HUES6 (cell line): ENCODE data around the gene COMTD1.

Experiments
- H3K27ac ChIP-seq: 2 replicates; pipeline ENCODE4 v1.7.0; 2013; ENCODE audit warnings: low read depth, mild to moderate bottlenecking, low read length, inconsistent platforms
- H3K27me3 ChIP-seq: 2 replicates; pipeline ENCODE4 v1.6.1; 2013; ENCODE audit warnings: low read length; ENCODE audit not compliant: control insufficient read depth, insufficient read depth
- H3K36me3 ChIP-seq: 2 replicates; pipeline ENCODE4 v1.6.1; 2013; ENCODE audit warnings: low read length; ENCODE audit not compliant: control insufficient read depth, insufficient read depth
- H3K4me1 ChIP-seq: 2 replicates; pipeline ENCODE4 v1.6.1; 2013; ENCODE audit warnings: low read length; ENCODE audit not compliant: control insufficient read depth, insufficient read depth
- H3K4me3 ChIP-seq: 2 replicates; pipeline ENCODE4 v1.5.1; 2013; ENCODE audit warnings: low read depth, low read length
- H3K9ac ChIP-seq: one replicate; pipeline ENCODE4 v1.6.1; 2013; ENCODE audit warnings: mild to moderate bottlenecking, low read length
- H3K9me3 ChIP-seq: 2 replicates; pipeline ENCODE4 v1.6.1; 2013; ENCODE audit warnings: low read depth, low read length; ENCODE audit not compliant: control insufficient read depth, insufficient read depth

COMTD1 gene

DNA sequence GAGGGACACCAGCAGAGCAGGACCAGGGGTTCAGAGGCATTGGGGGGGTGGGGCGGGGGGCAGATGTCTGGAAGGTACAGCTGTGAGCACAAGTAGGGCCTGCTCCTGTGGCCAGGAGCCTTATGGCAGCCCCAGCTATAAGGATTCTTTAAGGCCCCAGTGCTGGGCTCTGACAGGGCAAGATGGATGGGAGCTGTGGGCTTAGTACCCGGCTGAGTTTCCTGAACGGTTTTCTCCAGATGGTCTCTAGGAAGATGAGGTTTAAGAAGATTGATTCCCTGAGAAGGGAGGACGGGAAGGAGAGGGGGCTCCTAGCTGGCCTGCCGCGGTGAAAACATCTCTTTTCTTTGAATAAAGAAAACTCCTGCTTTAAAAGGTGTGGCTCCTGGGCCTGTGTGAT is 30.1 kb upstream of the COMTD1 start:
- no peaks in the 10 kb centered on the region for H3K36me3 ChIP-seq

DNA sequence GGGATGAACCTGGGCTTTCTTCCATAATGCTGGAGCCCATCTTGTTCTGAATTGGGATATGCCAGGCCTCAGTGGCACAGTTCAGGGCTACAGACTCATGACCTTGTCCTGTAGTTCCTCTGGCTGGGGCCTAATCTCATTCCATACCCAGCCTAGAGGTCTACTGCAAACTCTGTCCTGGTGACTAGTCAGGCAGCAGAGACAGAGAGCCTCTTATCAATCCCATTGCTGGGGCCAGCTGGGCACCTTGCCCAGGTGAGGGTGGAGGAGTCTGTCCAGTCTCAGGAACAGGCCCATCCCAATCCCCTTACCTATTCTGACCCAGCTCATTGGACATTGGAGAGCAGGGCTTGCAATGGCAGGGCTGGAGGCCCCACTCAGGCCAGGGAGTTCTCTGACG is 28.0 kb upstream of the COMTD1 start:
- Histone ChIP-seq H3K27ac (no peak overlapping the region), H3K4me3 (no peak overlapping the region), H3K9ac (no peak overlapping the region)

More for the DNA sequence above, 30.1 kb upstream of the COMTD1 start:
- H3K27ac ChIP-seq: no peak overlapping the region
- no peaks in the 10 kb centered on the region for H3K4me1 ChIP-seq
- no peak overlapping the region for H3K4me3 ChIP-seq
- H3K9ac ChIP-seq: no peak overlapping the region
- peaks cover 4% of the 10 kb centered on the region; the same call in 1 of the 2 replicates for H3K9me3 ChIP-seq
- H3K27me3 ChIP-seq: no peaks in the 10 kb centered on the region

DNA sequence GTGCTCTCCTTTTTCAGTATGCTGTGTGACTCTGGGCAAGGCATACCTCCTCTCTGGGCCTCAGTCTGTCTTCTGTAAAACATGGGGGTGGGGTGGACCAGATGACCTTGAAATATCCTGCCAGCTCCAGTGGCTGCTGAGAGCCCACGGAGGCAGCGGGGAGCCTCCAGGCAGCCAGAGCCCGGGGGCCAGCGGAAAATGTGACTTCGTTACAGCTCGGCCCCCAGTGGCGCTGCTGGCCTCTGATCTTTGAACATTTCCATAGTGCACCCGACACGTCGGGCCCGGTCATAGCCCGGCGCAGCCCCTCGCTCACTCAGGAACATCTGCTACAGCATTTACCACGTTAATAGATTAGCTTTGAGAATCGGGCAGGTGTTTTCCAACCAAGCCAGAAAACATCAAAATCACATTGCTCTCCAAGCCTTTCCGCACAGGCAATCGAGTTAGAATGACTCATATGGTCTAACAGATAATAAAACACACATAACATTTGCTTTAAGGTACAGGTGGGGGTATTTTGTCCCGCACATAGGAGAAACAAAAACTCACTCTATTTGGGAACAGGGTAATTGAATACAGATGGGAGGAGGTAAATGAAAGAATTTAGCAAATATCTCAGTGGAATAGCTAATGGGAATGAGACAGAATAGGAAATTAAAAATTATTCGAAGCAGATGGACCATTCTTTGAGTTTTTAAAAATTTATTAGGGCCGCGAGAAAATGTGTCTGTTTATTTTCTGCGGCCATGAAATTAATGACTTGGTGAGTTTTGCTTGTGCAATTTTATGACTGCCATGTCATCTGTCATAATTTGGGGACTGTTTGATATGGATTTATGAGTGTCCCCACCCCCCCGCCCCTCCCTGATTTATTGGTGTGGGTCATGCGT is 26.3 kb upstream of the COMTD1 start:
- no peaks in the 10 kb centered on the region for H3K27me3 ChIP-seq
- H3K4me1 ChIP-seq: no peaks in the 10 kb centered on the region
- no peaks in the 10 kb centered on the region for H3K36me3 ChIP-seq
- no peak overlapping the region for H3K27ac ChIP-seq
- H3K9ac ChIP-seq: no peak overlapping the region
- H3K4me3 ChIP-seq: no peak overlapping the region
- H3K9me3 ChIP-seq: no peaks in the 10 kb centered on the region

More for the DNA sequence above, 28.0 kb upstream of the COMTD1 start:
- Histone ChIP-seq H3K9me3 (no peaks in the 10 kb centered on the region), H3K27me3 (no peaks in the 10 kb centered on the region), H3K4me1 (no peaks in the 10 kb centered on the region), H3K36me3 (no peaks in the 10 kb centered on the region)

DNA sequence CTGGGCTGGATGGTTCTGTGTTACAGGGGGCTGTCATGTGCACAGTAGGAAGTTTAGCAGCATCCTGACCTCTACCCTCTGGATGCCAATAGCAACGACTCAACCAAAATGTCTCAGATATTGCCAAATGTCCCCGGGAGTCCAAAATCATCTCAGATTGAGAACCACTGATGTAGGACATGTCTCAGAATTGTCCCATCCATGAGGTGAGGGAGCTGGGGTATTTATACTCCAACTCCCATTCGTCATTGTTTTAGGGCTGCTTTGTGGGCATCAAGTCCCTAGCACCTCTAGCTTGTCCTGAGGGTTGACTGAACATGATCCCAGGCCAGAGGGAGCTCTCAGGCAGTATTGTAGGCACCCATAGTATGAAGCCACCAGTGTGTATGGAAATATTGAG is 25.2 kb upstream of the COMTD1 start:
- H3K4me1 ChIP-seq: no peaks in the 10 kb centered on the region
- H3K4me3 ChIP-seq: no peak overlapping the region
- H3K27ac ChIP-seq: no peak overlapping the region
- H3K9me3 ChIP-seq: no peaks in the 10 kb centered on the region
- H3K27me3 ChIP-seq: no peaks in the 10 kb centered on the region
- no peak overlapping the region for H3K9ac ChIP-seq
- H3K36me3 ChIP-seq: no peaks in the 10 kb centered on the region

DNA sequence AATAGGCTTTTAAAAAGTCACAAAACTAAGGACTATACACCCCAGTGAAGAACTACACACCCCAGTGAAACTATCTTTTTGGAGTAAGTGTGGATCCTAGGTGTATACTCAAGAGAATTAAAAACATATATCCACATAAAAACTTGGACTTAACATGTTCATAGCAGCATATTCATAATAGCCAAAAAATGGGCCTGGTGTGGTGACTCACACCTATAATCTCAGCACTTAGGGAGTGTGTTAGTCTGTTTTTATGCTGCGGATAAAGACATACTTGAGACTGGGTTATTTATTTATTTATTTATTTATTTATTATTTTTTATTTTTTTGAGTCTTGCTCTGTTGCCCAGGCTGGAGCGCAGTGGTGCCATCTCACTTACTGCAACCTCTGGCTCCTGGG is 19.0 kb upstream of the COMTD1 start:
- peaks cover 17% of the 10 kb centered on the region; the same call in 1 of the 2 replicates for H3K9me3 ChIP-seq
- no peak overlapping the region for H3K4me3 ChIP-seq
- no peaks in the 10 kb centered on the region for H3K36me3 ChIP-seq
- no peak overlapping the region for H3K27ac ChIP-seq
- no peaks in the 10 kb centered on the region for H3K4me1 ChIP-seq
- H3K27me3 ChIP-seq: no peaks in the 10 kb centered on the region
- H3K9ac ChIP-seq: no peak overlapping the region

DNA sequence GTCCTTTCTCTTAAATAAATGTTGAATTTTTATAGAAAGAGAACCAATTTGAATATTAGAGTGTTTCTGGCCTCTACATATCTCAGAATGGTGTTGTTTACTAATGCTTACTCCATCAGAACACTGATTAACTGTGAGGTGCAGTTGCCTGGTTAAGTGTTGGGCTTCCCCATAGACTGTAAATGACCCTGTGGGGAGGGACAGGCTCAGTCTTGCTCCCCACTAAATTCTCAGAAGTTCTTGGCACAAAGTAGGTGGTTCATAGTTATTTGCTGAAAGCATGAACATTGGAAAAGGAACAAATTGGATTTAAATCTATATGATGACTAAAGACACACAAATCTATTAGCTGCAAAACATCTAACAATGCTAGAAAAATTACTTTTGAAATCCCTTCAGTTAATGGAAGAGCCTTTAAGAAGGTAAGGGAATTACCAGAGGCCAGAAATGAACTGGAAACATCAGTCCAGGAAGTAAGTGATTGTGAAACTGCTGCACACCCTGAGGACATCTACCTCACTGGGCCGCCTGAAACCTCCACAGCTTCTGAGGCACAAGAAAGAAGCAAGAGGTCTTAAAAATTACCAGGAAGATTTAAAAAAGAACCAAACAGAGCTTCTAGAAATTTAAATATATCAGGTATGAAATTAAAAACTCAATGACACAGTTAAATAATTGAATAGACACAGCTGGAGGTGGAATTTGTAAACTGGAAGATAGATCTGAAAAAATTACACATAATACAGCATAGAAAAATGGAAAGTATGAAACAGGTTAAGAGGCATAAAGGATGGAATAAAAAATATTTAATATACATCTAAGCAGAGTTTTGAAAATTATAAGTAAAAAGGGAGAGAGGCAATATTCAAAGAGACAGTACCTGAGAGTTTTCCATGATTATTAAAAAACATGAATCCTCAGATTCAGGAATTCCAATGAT is 17.8 kb upstream of the COMTD1 start:
- Histone ChIP-seq H3K27ac (no peak overlapping the region), H3K4me3 (no peak overlapping the region), H3K36me3 (no peaks in the 10 kb centered on the region), H3K9ac (no peak overlapping the region), H3K27me3 (no peaks in the 10 kb centered on the region), H3K9me3 (peaks cover 17% of the 10 kb centered on the region; the same call in 1 of the 2 replicates), H3K4me1 (no peaks in the 10 kb centered on the region)

DNA sequence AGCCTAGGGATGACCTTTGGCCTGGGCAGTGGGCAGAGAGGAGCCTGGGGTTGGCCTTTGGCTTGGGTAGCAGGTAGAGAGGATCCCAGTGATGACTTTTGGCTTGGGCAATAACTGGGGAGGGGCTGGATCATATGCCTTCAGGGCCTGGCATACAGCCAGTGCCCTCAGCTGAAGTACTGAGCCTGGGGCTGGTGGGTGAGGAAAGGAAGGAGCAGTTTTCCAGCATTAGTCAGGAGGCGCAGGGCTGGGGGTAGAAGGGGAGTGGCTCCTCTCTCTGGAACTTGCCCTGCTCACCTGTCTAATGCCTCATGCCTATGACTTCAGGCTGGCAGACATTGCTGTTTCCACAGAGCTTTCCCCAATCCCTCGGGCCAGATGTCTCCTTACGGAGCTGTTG is 15.2 kb upstream of the COMTD1 start:
- Histone ChIP-seq H3K4me3 (no peak overlapping the region), H3K9ac (no peak overlapping the region), H3K27me3 (no peaks in the 10 kb centered on the region), H3K9me3 (peaks cover 17% of the 10 kb centered on the region; the same call in 1 of the 2 replicates), H3K4me1 (peaks cover under 1% of the 10 kb centered on the region; the same call in 1 of the 2 replicates), H3K36me3 (no peaks in the 10 kb centered on the region), H3K27ac (no peak overlapping the region)

DNA sequence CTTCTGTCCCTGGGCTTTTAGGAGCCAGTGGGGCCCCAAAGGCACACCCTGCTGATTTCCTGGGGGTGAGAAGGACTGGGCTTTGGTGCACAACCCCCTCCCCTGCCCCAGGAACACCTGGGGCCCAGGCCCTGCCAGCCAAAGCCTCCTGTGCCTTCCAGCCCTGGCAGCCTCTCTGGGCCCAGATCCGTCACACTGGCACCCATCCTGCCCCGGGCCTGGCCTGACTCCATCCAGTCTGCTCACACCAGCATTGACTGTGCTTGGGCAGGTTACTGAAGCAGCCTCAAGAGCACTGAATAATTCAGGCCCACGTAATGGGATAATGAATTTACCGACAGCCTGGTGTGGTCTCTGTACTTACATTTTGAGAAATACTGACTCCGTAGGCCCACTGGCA is 12.0 kb upstream of the COMTD1 start:
- H3K4me1 ChIP-seq: peaks cover 9% of the 10 kb centered on the region
- H3K27ac ChIP-seq: no peak overlapping the region
- H3K9me3 ChIP-seq: 0 out of 2 replicates have a peak, but pooled peaks cover 2% of the 10 kb centered on the region
- H3K27me3 ChIP-seq: no peaks in the 10 kb centered on the region
- no peak overlapping the region for H3K9ac ChIP-seq
- H3K36me3 ChIP-seq: no peaks in the 10 kb centered on the region
- no peak overlapping the region for H3K4me3 ChIP-seq

DNA sequence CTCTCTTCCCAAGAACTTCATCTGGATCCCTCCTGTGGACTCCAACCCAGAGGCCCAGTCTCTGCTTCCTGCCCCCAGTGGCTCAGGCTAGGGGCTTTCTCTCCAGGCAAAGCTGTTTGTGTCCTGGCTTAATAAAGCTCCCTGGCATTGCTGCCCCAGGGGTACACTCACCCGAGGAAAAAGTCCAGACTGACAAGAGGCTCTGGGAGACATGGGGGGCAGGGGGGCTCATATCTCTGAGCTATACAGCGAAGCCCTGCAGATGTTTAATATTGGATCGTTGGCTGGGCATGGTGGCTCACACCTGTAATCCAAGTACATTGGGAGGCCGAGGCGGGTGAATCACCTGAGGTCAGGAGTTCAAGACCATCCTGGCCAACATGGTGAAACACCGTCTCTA is 10.7 kb upstream of the COMTD1 start:
- H3K4me3 ChIP-seq: no peak overlapping the region
- H3K4me1 ChIP-seq: peaks cover 9% of the 10 kb centered on the region
- H3K36me3 ChIP-seq: no peaks in the 10 kb centered on the region
- H3K27ac ChIP-seq: no peak overlapping the region
- H3K9me3 ChIP-seq: no peaks in the 10 kb centered on the region
- H3K27me3 ChIP-seq: no peaks in the 10 kb centered on the region
- no peak overlapping the region for H3K9ac ChIP-seq

DNA sequence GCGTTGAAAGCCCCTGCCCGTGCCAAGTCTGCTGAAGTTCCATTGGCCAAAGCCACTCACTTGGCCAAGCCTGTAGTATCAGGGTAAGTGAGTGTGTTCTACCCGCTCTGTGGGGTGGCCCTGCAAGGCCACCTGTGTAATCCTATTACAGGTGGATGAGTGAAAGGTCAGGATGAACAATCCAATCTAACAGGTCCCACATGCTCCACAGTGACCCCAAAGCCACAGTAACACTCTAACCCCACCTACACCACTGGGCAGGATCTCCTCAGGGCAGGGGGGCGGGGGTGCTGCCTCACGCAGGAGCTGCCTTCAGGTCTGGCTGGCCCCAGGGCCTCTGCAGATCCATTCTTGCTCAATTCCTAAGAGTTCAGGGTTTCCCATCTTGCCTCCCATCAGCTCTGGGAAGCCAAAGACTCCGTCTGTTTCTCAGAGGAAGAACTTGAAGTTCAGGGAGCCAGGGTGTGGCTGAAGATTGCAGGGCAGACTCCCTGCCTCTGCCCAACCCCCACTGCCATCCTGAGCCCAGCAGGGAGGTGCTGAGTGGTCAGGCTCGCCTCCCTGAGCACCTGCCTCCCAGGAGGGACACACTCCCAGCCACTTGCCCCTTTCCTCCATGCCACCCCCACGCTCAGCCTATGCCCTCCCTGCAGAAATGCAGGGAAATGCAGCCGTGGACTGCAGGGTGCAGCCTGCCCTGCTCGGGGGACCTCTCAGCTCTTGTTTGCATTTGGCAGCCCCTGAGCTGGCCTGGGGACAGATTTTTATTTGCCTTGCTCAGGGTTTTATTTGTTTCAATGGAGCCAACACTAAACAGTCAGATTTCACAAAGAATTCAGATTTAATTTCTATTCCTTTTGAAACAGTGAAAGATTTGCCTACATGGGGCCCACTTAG is 9.8 kb upstream of the COMTD1 start:
- Histone ChIP-seq H3K27ac (no peak overlapping the region), H3K4me3 (no peak overlapping the region), H3K36me3 (no peaks in the 10 kb centered on the region), H3K27me3 (no peaks in the 10 kb centered on the region), H3K9me3 (no peaks in the 10 kb centered on the region), H3K9ac (no peak overlapping the region), H3K4me1 (peaks cover 9% of the 10 kb centered on the region)
